Measurements from ENCODE around the gene SOCS2. TPM values are rescaled to one million over a fixed set of nuclear protein-coding genes. Genes with fewer than 3 reads are reported as not detected.
"Not testable (repeated sequence)": the region's sequence is repeated elsewhere in the genome, so short reads cannot be mapped to it uniquely, and the experiment has no call there.

SOCS2 gene
- total RNA-seq, 1 experiment from 2014 or later = 86.0 TPM

DNA sequence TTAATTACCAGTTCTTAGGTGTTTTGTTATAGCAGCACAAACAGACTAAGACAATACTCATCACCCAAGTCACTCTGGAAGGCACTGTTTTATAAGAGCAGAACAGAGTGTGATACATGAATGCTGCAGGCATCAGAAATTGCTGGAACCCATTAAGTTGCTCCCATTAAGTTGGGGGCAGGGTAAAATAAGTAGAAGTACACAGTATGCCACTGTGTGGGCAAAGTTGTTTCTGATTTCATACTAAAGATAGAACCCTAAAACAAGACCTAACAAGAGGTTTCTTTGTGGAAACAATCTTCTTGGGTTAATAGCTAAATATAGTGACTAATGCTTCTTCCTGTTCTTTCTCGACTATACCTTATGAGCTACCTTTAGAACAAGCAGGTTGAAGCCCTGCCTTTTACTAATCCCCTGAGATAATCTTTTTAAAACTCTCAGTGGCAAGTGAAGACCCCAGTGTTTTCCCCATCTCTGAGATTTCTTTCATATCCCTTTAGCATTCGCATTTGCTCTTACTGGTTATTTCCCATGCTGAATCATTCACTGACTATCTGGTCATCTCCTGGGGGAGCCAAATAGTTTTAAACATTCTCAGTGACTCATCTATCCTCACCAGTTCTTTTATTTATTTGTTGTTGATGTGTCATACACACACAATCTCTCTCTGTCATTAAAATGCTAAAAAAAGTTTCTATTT lies 52.3 kb downstream of the SOCS2 start:
- Histone ChIP-seq H3K4me3 (ENCODE audit: insufficient read depth, low read depth, low read length) (no peak overlapping the region), H3K27me3 (ENCODE audit: control insufficient read depth, insufficient read depth, low read length) (no peaks in the 10 kb centered on the region), H3K36me3 (replicated peaks; ENCODE audit: control insufficient read depth, insufficient read depth, low read length) (no peaks in the 10 kb centered on the region)
- DNase-seq = no peak

DNA sequence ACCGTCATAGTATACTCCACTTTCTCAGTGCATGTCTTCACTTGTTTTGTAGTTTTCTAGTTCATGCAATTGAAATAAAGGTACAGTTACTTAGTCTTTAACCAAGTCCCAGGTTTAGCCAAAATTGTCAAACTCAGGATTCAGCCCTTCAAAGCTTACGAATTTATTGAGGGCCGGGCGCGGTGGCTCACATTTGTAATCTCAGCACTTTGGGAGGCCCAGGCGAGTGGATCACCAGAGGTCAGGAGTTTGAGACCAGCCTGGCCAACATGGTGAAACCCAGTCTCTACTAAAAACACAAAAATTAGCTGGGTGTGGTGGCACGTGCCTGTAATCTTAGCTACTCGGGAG lies 52.8 kb downstream of the SOCS2 start:
- not testable (repeated sequence) for DNase-seq; H3K4me3 ChIP-seq (ENCODE audit: insufficient read depth, low read depth, low read length); H3K27me3 ChIP-seq (ENCODE audit: control insufficient read depth, insufficient read depth, low read length); H3K36me3 ChIP-seq (replicated peaks; ENCODE audit: control insufficient read depth, insufficient read depth, low read length)

DNA sequence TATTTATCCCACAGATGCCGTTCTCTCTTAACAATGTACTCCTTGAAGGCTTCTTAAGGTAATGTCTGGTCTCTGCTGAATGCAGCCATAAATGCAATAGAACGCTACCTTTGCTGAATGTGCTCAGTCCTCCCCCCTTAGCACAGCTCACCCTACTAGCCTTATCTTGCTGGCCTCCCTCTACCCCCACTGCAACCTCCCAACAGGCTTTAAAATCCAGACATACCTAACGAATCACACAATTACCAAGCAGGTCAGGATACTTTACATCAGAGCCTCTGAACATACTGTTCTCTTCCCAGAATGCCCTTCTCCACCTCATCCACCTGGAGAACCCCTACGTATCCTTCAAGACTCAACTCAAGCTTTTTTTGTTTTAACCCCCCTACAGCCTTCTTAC lies 53.7 kb downstream of the SOCS2 start:
- Histone ChIP-seq H3K36me3 (replicated peaks; ENCODE audit: control insufficient read depth, insufficient read depth, low read length) (no peaks in the 10 kb centered on the region), H3K27me3 (ENCODE audit: control insufficient read depth, insufficient read depth, low read length) (no peaks in the 10 kb centered on the region), H3K4me3 (ENCODE audit: insufficient read depth, low read depth, low read length) (no peak overlapping the region)
- no peak for DNase-seq

Other genes with a start within 250 kb of the SOCS2 start
- 60.0 and 73.2 TPM in 2 replicates for gene NUDT4, start 194.8 kb upstream of the SOCS2 start, total RNA-seq (2014; rRNA removed; shearing (Covaris generic))
- 324 and 342 TPM in 2 replicates for gene UBE2N, start 130.7 kb upstream of the SOCS2 start, total RNA-seq (2014; rRNA removed; shearing (Covaris generic))
- 117 and 154 TPM in 2 replicates for gene MRPL42, start 105.2 kb upstream of the SOCS2 start, total RNA-seq (2014; rRNA removed; shearing (Covaris generic))
- gene CRADD, start 104.7 kb downstream of the SOCS2 start, total RNA-seq (2014; rRNA removed; shearing (Covaris generic)) = 9.6 and 10.2 TPM in 2 replicates

Measured in H7 (cell line).